Activated CD4-positive, alpha-beta T cell treated with anti-CD3 and anti-CD28 coated beads for 4 hours (primary cell): ENCODE data around the gene DUSP15.
"Not testable (repeated sequence)": the region's sequence is repeated elsewhere in the genome, so short reads cannot be mapped to it uniquely, and the experiment has no call there.

ENCODE experiments used
- DNase-seq, 2 donors: peaks; one replicate each; pipeline ENCODE4 v3.0.0-alpha.2; 2020

DUSP15 gene

DNA sequence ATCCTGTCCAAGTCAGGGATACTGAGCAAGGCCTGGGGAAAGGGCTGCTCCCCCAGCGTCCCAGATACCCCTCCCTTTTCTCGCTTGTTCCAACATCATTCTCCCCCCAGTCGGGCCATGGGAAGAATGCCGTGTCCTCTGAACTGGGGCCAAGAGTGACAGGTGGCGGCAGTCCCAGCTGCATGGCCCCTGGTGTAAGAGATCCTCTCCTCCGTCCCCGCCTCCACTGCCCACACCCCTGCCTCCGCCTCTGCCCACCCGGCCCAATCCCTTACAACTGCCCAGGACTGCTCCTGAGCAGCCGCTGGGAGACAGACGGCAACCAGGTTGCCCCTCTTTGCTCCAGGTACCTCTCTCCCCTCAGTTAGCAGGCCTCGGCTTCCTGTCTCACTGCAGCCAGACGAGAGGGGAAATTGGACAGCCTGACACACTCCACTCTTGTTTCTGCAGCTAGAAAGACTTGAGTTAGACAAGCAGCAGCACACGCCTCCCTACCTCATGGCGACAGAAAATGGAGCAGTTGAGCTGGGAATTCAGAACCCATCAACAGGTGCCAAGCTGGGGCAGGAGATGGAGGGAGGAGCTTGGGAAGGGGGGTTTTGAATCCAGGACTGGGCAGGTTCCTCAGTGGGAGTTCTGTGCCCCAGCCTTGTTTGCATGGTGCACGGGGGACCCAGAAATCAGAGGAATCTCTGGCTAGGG, 51.1 kb downstream of the DUSP15 start, which contains the start of gene MYLK2:
TSS of gene MYLK2 (plus strand) at position 274 of the 702 bp plus-strand sequence. CDS start at position 499, 225 bp downstream.
- DNase-seq = no peak

- DNase-seq = no peak
Observed at GRCh38 chr20:31818376-31818908, 51.9 kb downstream of the DUSP15 start.

- no peak for DNase-seq
Observed at GRCh38 chr20:31817461-31817860, 52.9 kb downstream of the DUSP15 start.

GRCh38 chr20:31816221-31816620, 54.1 kb downstream of the DUSP15 start:
- no peak for DNase-seq

- DNase-seq = no peak
Observed at GRCh38 chr20:31815408-31816188, 54.7 kb downstream of the DUSP15 start.

GRCh38 chr20:31814142-31814541, 56.2 kb downstream of the DUSP15 start:
- not testable (repeated sequence) for DNase-seq

GRCh38 chr20:31813611-31814010, 56.7 kb downstream of the DUSP15 start:
- DNase-seq = no peak

GRCh38 chr20:31811796-31812728, 58.3 kb downstream of the DUSP15 start:
- no peak for DNase-seq

GRCh38 chr20:31811198-31811597, 59.1 kb downstream of the DUSP15 start:
- DNase-seq = no peak
